ENCODE results near the gene M6PR. TPM values are rescaled to one million over a fixed set of nuclear protein-coding genes. Genes with fewer than 3 reads are reported as not detected.
"Not testable (repeated sequence)": the region's sequence is repeated elsewhere in the genome, so short reads cannot be mapped to it uniquely, and the experiment has no call there.

Gene M6PR
- total RNA-seq, 2 experiments from 2014 or later, result 199 to 206 TPM

GRCh38 chr12:8922544-8922943 lies 26.9 kb downstream of the M6PR start:
- H3K4me3 Mint-ChIP-seq, result no peak overlapping the region
- intact Hi-C loops (cut with micrococcal nuclease), result no loop called here
- ATAC-seq, result no peak
- H3K36me3 Mint-ChIP-seq (ENCODE audit: low read depth), result peaks cover 4% of the 10 kb centered on the region
- peak; percentile 12 for DNase-seq
- no peak overlapping the region for H3K27ac Mint-ChIP-seq
- TF ChIP-seq CTCF (IDR thresholded peaks at IDR 0.05), result no peak
- CTCF ChIA-PET, result interaction anchor here (1.4 to 2.4 kb wide), 3 partner anchors 116 to 146 kb away, joined by 3 to 10 read pairs (median 3); no protein-coding TSS in a partner anchor
- POLR2A ChIA-PET, result no interaction called here
- no peaks in the 10 kb centered on the region for H3K4me1 Mint-ChIP-seq (ENCODE audit: low read depth)
- H3K9me3 Mint-ChIP-seq, result no peaks in the 10 kb centered on the region
- no peaks in the 10 kb centered on the region for H3K27me3 Mint-ChIP-seq

GRCh38 chr12:8919643-8920042 lies 29.8 kb downstream of the M6PR start:
- intact Hi-C loops (cut with micrococcal nuclease); ATAC-seq; H3K36me3 Mint-ChIP-seq (ENCODE audit: low read depth); DNase-seq; H3K27ac Mint-ChIP-seq; H3K9me3 Mint-ChIP-seq; H3K4me1 Mint-ChIP-seq (ENCODE audit: low read depth); POLR2A ChIA-PET; H3K27me3 Mint-ChIP-seq; H3K4me3 Mint-ChIP-seq: not testable (repeated sequence)
- CTCF ChIA-PET, result interaction anchor here (1.3 to 8.8 kb wide), 4 partner anchors 29 to 130 kb away, joined by 4 to 64 read pairs (median 6); partner anchors contain the start of gene M6PR

- ATAC-seq (no peak), DNase-seq (no peak)
- Mint-ChIP-seq H3K27me3 (no peaks in the 10 kb centered on the region), H3K4me3 (no peak overlapping the region), H3K9me3 (no peaks in the 10 kb centered on the region), H3K36me3 (ENCODE audit: low read depth) (peaks cover 4% of the 10 kb centered on the region), H3K27ac (no peak overlapping the region), H3K4me1 (ENCODE audit: low read depth) (peaks cover 9% of the 10 kb centered on the region)
- TF ChIP-seq CTCF (IDR thresholded peaks at IDR 0.05), result no peak
- CTCF ChIA-PET, result interaction anchor here (1.3 to 8.8 kb wide), 4 partner anchors 27 to 132 kb away, joined by 3 to 64 read pairs (median 8); no protein-coding TSS in a partner anchor
- POLR2A ChIA-PET, result no interaction called here
- intact Hi-C loops (cut with micrococcal nuclease), result no loop called here
These were observed 31.7 kb downstream of the M6PR start for GRCh38 chr12:8917751-8918150.

GRCh38 chr12:8917031-8917430 lies 32.4 kb downstream of the M6PR start:
- Mint-ChIP-seq H3K9me3 (no peaks in the 10 kb centered on the region), H3K27ac (no peak overlapping the region), H3K36me3 (ENCODE audit: low read depth) (peaks cover 4% of the 10 kb centered on the region), H3K4me1 (ENCODE audit: low read depth) (peaks cover 9% of the 10 kb centered on the region), H3K27me3 (no peaks in the 10 kb centered on the region), H3K4me3 (no peak overlapping the region)
- intact Hi-C loops (cut with micrococcal nuclease), result no loop called here
- CTCF ChIA-PET, result interaction anchor here (1.1 to 8.8 kb wide), 6 partner anchors 27 to 132 kb away, joined by 3 to 64 read pairs (median 8); partner anchors contain the start of gene M6PR
- no peak for TF ChIP-seq CTCF (IDR thresholded peaks at IDR 0.05)
- no peak for ATAC-seq
- POLR2A ChIA-PET, result interaction anchor here (0.7 to 1.5 kb wide), 2 partner anchors 30 to 133 kb away, joined by 3 read pairs; no protein-coding TSS in a partner anchor
- no peak for DNase-seq

GRCh38 chr12:8916154-8916553 lies 33.3 kb downstream of the M6PR start:
- no peak for TF ChIP-seq CTCF (IDR thresholded peaks at IDR 0.05)
- no peaks in the 10 kb centered on the region for H3K9me3 Mint-ChIP-seq
- no peak for DNase-seq
- H3K4me3 Mint-ChIP-seq, result no peak overlapping the region
- H3K36me3 Mint-ChIP-seq (ENCODE audit: low read depth), result no peaks in the 10 kb centered on the region
- no peaks in the 10 kb centered on the region for H3K27me3 Mint-ChIP-seq
- ATAC-seq, result no peak
- ChIA-PET POLR2A (interaction anchor here (0.7 to 1.5 kb wide), 3 partner anchors 30 to 134 kb away, joined by 3 read pairs; no protein-coding TSS in a partner anchor), CTCF (interaction anchor here (1.1 to 8.8 kb wide), 7 partner anchors 25 to 372 kb away, joined by 3 to 64 read pairs (median 11); partner anchors contain the start of gene M6PR)
- intact Hi-C loops (cut with micrococcal nuclease), result no loop called here
- peaks cover 12% of the 10 kb centered on the region for H3K4me1 Mint-ChIP-seq (ENCODE audit: low read depth)
- no peak overlapping the region for H3K27ac Mint-ChIP-seq

All from activated CD8-positive, alpha-beta T cell treated with anti-CD3 and anti-CD28 coated beads for 36 hours (primary cell).